Adipose tissue (tissue), 3 donors: ENCODE measurements around the gene ABHD17C. TPM values are rescaled to one million over a fixed set of nuclear protein-coding genes. Genes with fewer than 3 reads are reported as not detected.

ENCODE experiments used
- H3K27ac ChIP-seq: one replicate; pipeline ENCODE4 v1.5.1; 2013; ENCODE audit warnings: low read depth, low read length
- whole genome bisulfite sequencing, 3 donors: extraction: QIAGEN DNeasy Blood & Tissue Kit; methylation state at CpG; one replicate each; pipeline ENCODE4 v1.1.7; 2013; 5-methylcytosine and 5-hydroxymethylcytosine counted together
- polyA plus RNA-seq, 3 donors: library from polyadenylated mRNA; stranded (reverse); fragments of 200-250 nt; gene quantifications; one replicate each; pipeline ENCODE4 v1.2.3, GENCODE V29; 2013
- donor health status: healthy with polysubstance abuse.
- donor health status: Bipolar disorder and iron deficiency.
- donor health status: healthy.

ABHD17C gene
- polyA plus RNA-seq, 3 donors, result 1.5 to 4.5 (median 3.6) TPM

DNA sequence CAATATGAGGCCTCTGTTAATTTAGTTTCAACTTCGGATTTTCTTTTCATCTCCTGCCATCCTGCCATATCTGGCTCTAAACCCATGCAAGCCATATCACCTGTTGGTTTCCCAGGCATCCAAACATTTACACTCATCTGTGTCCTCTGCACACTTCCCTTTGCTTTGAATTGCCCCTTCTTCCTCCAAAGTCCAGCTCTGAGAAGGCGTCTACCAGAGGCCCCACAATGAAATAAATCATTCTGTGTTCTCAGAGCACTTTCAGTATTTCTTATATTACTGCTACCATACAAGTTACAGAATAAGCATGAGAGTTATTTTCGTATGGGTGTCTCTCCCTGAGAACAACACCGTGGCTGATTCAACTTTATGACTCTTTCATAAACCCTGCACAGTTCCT is 12.9 kb upstream of the ABHD17C start:
- no peak overlapping the region for H3K27ac ChIP-seq
- 52 to 60% (median 57%) methylated on average over 4 of the region's 4 CpGs for WGBS, 3 donors

DNA sequence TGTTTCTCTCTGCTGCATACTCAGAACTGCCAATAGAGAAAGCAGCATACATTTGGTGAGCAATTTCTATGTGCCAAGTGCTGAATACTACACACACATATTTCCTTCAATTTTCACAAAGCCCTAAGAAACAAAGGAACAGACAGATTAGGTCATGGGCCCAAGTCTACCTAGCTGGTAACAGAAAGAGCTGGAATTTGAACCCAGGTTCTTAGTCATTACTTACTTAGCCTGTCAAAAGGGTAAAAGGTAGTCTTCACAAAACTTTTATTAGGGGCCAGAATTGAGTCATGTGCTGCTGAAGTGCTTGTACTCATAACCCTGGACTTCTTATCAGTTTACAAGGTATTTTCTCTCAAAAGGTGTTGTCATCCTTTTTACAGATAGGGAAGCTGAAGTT is 10.4 kb upstream of the ABHD17C start:
- H3K27ac ChIP-seq, result no peak overlapping the region

DNA sequence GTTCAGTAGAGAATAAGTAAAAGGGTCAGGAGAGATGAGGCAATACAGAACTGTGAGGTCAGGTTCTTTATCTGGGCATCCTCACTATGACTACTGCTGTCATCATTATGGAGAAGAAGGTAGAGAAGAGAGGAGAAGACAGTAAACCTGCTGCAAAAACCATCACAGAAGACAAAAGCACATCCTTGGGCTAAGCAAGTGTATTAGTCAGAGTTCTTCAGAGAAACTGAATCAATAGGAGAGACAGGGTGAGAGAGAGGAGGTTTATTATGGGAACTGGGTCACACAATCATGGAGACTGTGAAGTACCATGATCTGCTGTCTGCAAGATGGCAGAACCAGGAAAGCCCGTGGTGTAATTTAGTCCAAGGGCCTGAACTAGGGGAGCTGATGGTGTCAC is 9.5 kb upstream of the ABHD17C start:
- no peak overlapping the region for H3K27ac ChIP-seq
- 86 to 95% (median 89%) methylated on average over 1 of the region's 1 CpG for WGBS, 3 donors

DNA sequence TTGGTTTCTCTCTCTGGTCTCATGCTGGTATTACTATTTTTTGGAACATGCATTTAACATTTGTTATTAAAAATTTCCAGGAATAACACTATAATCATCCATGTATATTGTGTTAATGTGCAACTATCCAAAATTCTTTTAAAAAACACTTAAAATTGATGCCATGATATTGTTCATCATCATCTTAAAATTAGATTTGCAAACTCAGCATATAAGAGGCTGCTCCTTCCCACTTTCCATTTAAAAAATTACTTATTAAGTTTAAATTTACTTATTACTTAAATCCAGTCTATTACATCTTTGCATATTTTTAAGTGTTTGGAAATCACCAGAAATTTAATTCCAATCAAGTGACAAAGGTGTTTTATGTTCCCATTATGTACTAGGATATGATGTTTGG is 5.8 kb upstream of the ABHD17C start:
- H3K27ac ChIP-seq, result no peak overlapping the region

DNA sequence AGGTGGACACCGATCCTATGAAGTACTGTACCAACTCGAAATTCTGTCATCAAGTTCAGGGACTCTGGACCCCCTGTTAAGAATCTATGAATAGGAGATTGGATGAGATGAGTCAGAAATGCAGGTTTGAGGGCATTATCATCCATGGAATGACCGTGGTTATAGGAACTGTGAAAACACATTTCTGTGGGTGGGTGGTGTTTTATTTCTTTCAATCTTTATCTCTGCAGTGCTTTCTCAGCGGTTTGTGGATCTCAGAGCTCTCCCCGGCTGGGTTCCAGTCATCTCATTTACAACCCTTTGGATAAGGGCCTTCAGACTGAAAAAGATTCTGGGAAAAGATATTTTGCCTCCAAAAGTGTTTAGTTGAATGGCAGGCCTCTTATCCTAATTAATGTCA is 5.4 kb upstream of the ABHD17C start:
- H3K27ac ChIP-seq, result no peak overlapping the region
- 65 to 82% (median 74%) methylated on average over 5 of the region's 5 CpGs for WGBS, 3 donors

DNA sequence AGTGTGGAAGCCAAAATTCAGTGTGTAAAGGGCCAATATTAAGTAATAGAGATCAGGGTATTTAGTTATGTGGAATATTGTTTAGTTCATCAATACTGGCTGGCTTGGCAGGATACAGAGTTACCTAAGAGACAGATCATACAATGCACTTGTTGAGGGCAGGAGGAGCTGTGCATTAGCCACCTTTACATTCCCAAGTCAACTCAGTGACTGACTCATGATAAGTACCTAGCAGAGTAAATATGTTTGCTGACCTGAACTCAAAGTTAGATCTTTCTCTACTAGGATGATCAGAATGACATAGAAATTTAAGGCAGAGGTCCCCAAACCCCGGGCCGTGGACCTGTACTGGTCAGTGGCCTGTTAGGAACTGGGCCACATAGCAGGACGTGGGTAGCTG is 3.5 kb upstream of the ABHD17C start:
- WGBS, 3 donors, result 77 to 89% (median 83%) methylated on average over 3 of the region's 3 CpGs
- no peak overlapping the region for H3K27ac ChIP-seq

GRCh38 chr15:80693682-80694610 is 1.2 kb upstream of the ABHD17C start:
- 34 to 39% (median 38%) methylated on average over 15 of the region's 15 CpGs for WGBS, 3 donors
- H3K27ac ChIP-seq, result no peak overlapping the region

GRCh38 chr15:80694611-80695098 is 455 bp upstream of the ABHD17C start:
- 1% methylated on average over 20 to 44 of the region's 47 CpGs for WGBS, 3 donors
- H3K27ac ChIP-seq, result no peak overlapping the region

GRCh38 chr15:80695911-80696661 is 976 bp downstream of the ABHD17C start:
- 2 to 6% (median 5%) methylated on average over 41 to 43 of the region's 43 CpGs for WGBS, 3 donors
- H3K27ac ChIP-seq, result no peak overlapping the region

DNA sequence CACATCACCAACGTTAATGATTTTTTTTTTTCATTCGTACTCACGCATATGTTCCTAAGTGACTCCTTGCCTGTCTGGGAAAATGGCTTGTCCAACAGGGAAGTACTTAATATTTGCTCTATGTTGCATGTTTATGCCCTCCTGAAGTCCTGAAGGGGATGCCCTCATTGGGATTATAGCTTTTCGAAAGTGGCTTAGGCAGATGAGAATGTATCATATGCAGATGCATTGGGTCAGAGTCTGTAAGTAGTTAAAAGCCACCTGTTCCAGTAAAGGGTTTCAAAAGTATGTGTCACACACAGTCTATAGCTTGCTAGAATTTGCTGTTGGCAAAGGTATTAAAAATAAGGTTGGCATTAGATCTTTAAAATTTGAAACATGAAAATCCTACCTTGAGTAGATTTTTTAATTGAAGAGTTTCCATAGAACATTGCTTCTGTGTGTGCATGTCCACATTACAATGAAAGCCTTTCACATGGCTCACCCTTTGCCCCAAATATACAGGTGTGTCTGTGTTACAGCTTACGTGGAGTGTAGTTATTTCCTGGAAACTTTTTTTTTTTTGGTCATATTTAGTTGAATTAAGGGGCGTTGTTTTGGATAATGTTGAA is 2.1 kb downstream of the ABHD17C start:
- 78 to 91% (median 84%) methylated on average over 6 of the region's 6 CpGs for WGBS, 3 donors

GRCh38 chr15:80698676-80699075 is 3.6 kb downstream of the ABHD17C start:
- WGBS, 3 donors, result 94 to 100% (median 100%) methylated on average over 1 of the region's 1 CpG
- no peak overlapping the region for H3K27ac ChIP-seq

More for the DNA sequence above, 2.1 kb downstream of the ABHD17C start:
- H3K27ac ChIP-seq, result no peak overlapping the region

- no peak overlapping the region for H3K27ac ChIP-seq
- 95 to 97% (median 97%) methylated on average over 1 of the region's 1 CpG for WGBS, 3 donors
Measured at GRCh38 chr15:80699981-80700380, 4.9 kb downstream of the ABHD17C start.

DNA sequence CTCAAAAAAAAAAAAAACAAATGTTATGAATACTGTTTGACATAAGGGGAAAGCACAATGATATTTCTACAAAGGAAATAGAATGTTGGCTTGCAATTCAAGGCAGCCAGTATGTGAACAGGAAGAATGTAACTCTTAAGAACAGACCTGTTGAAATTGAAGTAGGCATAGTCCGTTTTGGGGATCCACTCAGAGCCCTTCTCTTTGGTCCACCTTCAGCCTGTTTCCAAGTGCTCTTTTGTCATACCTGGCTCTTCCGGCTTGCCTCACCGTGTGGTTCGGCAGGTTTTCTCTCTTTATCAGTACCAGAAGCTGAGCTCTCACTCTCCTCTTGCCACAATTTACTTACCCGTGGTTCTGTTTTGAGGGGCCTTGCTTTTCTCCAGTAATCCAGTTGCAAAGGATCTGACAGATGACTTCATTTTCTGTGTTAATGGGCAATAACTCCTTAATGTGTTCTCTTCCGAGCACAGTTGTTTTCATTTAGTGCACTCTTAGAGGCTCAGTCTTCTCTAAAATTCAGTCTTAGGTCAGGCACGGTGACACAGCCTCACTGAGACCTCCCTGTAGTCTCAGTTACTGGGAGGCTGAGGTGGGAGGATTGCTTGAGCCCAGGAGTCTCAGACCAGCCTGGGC is 6.7 kb downstream of the ABHD17C start:
- no peak overlapping the region for H3K27ac ChIP-seq
- WGBS, 3 donors, result 68 to 78% (median 78%) methylated on average over 7 of the region's 7 CpGs

DNA sequence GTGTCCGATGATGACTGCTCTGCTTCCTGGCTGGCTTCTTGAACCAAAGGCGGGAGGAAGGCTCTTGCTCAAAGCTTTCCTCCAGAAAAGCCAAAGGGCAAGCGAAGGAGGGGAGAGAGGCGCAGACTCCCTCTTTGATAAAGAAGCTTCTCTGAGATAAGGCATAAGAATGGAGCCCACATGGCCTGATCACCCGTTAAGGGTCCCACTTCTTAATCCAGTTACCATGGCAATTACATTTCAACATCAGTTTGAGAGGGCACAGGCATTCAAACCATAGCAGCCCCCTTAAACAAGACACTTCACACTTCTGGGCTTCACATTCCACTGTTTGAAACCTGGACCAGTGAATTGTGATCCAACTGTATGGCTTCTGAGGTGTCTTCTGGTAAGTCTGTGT is 8.0 kb downstream of the ABHD17C start:
- H3K27ac ChIP-seq, result no peak overlapping the region
- WGBS, 3 donors, result 77 to 92% (median 80%) methylated on average over 5 of the region's 5 CpGs

- no peak overlapping the region for H3K27ac ChIP-seq
Measured at GRCh38 chr15:80703965-80704364, 8.9 kb downstream of the ABHD17C start.

DNA sequence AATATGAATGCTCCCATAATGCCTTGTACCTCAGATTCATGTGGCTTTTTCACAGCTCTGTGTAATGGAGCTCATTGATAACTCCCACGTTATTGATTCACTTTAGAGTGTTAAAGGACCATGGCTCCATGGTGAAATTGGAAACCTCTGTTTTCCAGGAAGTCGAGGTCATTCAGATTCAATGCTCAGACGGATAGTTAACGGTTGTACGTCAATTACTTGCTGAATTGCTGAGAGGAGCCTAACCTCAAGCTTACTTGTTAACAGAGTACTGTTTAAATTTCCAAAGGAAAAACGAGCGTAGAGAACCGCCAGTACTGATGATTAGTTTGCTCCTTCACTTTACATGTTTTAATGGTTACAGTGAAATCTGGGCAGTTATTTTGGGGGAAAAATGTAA is 11.1 kb downstream of the ABHD17C start:
- H3K27ac ChIP-seq, result no peak overlapping the region
- 68 to 82% (median 80%) methylated on average over 8 of the region's 8 CpGs for WGBS, 3 donors

More at GRCh38 chr15:80703965-80704364, 8.9 kb downstream of the ABHD17C start:
- 82 to 92% (median 83%) methylated on average over 3 of the region's 3 CpGs for WGBS, 3 donors

DNA sequence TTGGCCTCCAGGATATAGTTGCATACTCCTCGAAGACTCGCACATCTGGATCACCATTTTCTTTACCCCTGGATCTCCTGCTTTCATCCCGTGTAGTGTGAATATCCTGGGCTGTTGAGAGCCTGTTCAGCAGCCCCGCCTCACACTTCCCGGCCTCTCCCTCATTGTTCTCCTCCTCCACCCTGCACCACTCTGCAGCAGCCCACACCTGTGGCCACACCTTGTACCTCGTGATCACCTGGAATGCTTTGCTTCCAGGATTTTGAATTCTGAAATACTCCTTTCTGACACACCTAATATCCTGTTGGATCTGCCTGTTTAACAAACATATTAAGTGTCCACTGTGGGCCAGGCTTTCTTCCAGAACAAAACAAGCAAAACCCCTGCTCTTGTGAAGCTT is 14.4 kb downstream of the ABHD17C start:
- H3K27ac ChIP-seq, result no peak overlapping the region
- 82 to 94% (median 85%) methylated on average over 6 of the region's 6 CpGs for WGBS, 3 donors

- no peak overlapping the region for H3K27ac ChIP-seq
- WGBS, 3 donors, result 83 to 90% (median 85%) methylated on average over 9 of the region's 9 CpGs
Measured at GRCh38 chr15:80710635-80711554, 15.8 kb downstream of the ABHD17C start.
